ENCODE results near the gene MAST4.

The MAST4 gene

DNA sequence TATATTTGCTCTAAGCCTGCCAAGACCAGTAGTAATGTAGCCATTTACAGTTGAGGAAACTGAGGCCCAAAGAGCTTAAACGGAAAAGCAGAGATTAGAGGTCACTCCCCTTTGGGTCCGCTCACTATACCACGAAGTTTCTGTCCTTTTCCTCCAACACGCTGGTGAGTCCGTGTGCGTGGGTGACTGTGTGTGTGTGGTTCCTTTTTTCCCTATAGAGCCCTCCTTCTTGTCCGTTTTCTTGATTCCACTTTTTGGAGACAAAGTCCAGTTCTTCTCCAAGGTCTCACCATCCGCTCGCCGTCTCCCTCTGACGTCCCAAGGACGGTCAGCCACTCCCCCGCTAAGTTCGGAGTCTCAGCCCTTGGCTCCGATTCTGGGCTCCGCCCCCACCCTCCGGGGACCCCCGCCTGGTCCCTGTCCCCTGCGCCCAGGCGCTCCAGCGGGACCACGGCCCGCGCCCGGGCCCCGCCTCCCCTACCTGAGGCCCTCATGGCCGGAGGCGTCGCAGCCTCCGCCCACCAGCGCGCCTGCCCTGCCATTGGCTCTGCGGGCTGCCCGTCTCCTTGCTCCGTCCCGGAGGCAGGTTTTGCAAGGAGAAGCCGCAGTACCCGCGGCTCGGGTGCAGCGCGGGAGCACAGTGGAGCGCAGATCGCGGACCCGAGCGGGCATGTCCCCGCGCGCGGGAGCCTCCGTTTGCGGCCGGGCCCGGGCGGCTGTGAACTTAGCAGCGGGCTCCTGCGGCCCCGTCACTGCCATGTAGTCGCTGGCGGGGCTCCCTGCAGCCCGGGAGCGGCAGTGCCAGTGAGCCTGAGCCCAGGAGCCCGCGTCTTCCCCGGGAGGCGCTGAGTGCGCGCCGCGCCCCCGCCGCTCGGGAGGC lies at the start of gene MAST4:
Gene MAST4, plus strand, starts transcription at position 638 of the 880 bp plus-strand sequence. CDS start 263 bp downstream, outside the sequence.
- peak; percentile 69 for DNase-seq (ENCODE audit: low spot score)

DNA sequence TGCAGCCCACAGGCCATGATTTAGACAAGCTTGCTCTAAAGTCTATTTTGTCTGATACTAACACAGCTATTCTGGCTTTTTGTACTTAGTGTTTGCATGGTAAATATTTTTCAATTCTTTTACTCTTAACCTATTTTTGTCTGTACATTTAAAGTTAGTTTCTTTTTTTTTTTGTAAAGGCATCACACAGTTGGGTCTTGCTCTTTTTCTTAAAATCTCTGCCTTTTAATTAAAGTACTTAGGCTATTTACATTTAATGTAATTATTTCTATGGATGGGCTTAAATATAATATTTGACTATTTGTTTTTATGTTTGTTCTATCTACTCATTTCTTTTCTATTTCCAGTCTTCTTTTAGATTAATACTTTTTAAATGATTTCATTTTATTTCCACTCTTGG lies 49.7 kb upstream of the MAST4 start:
- DNase-seq (ENCODE audit: low spot score): no peak

DNA sequence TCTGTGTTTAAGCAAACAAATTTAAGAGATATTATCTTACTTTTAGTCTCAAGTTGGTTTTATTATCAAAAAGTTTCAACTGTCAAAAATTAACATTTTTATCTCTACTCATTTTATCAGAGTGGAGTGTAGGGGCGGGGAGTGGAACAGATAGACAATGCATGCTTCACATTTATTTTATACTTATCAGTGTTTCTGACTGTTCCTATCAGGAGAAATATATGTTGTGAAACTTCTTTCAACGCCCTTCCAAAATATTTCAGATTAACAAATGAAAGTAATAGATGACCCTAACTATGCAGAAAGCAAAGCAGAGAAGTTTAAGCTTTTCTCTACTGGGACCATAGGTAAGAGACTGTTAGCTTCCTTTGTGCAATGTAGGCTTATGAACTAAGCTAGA lies 44.9 kb upstream of the MAST4 start:
- no peak for DNase-seq (ENCODE audit: low spot score)

DNA sequence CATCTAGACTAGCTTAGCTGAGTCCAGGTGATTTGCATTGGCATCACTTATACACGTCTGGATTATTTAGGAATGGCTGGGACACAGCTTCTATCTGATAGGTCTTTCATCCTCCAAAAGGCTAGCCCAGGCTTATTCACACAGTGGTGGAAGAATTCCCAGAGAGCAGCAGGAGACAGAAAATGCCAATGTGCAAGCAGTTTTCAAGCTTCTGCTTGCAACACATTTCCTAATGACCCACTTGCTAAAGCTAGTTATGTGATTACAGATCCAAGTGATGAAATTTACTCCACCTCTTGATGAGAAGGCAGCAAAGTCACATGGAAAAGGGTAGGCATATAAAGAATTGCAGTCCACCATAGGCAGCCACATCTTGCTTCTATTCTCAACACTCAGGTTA lies 44.2 kb upstream of the MAST4 start:
- DNase-seq (ENCODE audit: low spot score): no peak

DNA sequence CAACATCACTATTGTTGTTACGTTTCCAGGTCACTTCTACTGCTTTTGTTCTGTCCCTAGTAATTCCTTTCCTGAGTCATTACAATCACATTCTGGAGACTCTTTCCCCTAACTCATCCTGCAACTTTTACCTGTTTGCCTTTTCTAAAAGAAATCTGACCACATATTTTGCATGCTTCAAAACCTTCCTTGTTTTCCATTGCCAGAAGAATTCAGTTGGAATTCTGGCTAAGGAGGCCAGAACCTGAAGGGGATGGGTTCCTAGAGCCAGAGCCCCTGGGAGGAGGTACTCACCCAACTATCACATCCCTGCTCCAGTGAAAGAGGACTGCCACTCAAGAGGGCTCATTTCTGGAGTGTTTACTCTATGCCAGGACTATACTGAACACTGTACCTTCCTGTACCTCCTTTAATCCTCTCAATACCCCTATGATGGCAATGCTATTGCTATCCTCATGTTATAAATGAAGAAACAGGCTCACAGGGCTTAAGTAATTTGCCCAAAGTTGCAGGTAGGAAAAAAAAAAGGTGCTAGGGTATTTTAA lies 42.8 kb upstream of the MAST4 start:
- DNase-seq (ENCODE audit: low spot score): no peak

DNA sequence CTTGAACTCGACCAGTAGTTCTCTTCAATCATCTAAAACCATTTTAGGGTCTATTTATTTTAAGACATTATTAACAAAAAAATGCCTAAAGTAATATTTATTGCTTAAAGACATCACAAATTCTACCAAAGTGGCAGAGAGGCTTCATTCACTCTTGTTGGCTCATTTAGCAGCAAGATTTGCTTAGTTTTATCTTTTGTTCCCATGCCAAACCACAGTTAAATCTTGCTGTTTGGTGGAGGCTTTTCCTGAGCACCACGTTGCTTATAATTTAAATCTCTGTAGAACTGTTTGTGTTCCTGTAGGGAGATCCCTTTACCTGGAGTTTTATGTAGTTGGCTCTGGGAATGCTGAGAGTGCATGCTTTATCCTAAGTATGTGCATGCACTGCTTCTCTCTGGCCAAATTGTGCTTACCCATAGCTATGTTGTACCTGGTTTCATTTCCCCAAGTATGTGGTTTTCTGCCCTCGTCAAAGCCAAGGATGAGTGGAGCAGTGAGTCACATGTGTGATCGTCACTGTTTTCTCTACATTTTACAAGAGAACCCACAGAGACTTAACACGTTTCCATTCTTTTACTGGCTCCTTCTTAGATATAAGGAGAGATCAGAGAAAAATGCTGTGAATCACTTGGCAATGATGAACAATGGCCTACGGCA lies 42.1 kb upstream of the MAST4 start:
- DNase-seq (ENCODE audit: low spot score): no peak

DNA sequence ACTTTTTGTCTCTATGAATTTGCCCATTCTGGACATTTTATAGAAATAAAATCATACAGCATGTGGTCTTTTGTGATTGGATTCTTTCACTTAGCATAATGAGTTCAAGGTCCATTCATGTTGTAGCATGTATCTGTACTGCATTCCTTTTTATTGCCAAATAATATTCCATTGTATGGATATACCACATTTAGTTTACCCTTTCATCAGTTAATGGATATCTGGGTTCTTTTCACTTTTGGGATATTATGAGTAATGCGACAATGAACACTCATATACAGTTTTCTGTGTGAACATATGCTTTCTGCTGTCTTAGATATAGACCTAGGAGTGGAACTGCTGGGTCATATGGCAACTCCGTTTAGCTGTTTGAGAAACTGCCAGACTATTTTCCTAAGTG lies 41.3 kb upstream of the MAST4 start:
- no peak for DNase-seq (ENCODE audit: low spot score)

DNA sequence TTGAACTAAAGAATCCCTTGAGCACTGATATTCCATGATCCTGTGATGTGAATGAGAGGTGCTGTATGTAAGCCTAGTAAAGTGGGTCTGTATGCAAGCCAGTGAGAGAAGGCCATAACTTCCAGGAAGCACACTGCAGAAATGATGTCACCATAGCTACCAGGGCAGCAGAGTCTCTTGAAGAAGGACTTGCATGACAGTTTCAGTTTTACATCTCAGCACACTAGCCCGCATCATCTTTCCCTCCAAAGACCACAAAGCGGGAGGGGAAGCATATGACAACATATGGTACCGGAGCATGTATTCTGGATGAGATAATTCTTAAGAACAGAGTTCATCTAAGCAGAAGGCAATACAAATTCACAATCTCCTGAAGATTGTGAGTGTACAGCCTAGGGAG lies 37.6 kb upstream of the MAST4 start:
- DNase-seq (ENCODE audit: low spot score): no peak

DNA sequence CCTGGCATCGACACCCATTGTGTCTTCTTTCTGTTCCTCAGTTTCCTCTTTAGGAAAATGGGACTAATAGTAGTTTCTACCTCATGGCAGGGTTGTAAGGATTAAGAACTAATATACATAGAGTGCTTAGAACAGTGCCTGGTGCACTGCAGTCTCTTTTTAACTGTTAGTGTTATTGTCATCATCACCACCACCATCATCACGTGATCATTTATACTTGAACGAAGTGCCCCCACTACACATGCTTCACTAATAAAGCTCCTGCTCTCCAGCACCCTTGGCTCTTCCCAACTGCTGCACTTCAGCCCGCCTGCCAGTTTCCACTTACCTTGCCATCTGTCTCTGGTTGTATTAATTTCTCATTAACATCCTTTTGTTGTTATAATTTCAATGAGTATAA lies 35.8 kb upstream of the MAST4 start:
- DNase-seq (ENCODE audit: low spot score): no peak

DNA sequence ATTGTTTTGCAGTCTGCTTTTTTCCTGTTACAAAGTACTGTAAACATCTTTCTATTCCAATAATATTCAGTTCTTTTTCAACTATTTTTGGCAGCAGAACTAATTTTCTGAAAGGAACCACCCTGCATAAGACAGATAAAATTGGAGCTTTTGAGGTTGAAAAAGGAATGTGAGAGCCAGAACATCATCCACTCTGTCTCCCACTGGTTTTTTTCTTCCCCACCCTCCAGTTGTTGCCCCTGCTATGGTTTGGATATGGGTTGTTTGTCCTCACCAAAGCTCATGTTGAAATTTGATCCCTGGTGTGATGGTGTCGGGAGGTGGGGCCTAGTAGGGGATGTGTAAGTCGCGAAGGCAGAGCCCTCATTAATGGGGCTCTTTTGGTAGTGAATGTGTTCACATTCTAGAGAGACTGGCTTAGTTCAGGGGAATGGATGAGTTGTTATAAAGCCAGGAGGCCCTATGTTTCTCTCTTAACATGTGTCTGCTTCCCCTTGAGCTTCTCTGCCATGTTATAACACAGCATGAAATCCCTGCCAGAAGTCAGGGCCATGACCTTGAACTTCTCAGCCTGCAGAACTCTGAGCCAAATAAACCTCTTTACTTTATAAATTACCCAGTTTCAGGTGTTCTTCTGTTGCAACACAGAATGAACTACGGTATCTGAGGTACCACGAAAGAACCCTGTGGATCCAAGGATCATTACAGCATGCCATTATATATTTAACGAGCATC lies 34.8 kb upstream of the MAST4 start:
- DNase-seq (ENCODE audit: low spot score): no peak

DNA sequence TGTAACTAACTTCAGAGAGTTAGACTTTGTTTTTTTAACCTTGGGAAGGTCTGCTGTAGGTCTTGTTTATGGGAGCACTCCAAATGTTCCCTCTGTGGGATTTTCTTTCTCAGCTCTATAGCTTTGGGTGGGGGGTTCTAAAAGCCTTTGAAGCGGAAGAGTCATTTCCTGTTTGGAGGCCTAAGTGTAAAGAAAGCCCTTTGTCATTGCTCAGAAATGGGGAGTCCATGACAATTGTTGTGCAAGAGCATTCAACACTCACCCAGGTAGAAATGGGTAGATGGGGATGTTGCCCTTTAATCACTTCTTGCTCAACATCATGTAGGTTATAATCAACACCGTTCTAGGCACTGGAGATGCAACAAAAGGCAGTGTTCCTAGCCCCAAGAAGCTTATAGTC lies 30.3 kb upstream of the MAST4 start:
- no peak for DNase-seq (ENCODE audit: low spot score)

DNA sequence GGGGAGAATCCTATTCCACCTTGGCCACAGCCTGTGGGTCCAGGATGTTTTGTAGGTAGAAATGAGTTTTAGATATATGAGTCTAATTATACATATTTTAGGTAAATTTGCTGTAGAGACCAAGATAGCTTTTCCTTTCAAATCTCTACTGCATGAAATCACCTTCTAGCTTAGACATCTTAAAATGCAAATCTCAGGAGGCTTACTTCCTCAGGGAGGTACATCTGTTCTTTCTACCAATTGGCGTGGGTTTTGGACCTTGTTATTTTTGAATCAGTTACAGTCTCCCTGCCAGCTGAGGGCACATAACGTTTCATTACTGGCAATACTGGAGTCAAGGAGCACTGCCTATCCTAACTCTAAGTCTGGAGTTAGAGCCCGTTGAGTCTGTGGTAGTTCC lies 28.7 kb upstream of the MAST4 start:
- DNase-seq (ENCODE audit: low spot score): no peak

DNA sequence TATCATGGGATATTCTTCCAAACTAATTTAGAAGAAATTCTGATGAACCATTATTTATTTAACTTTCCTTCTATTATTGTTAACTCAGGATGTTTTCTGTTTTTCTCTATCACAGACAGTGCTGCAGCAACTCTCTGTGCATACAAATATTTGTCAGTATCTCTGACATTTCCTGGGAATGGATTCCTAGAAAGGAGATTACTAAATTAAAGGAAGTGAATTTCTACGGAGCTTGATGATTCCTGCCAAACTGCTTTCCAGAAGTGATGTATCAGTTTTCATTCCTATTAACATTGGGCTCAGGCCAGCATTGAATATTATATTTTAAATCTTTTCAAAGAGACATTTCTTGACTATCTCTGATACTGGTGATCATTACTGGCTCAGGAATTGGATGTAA lies 26.0 kb upstream of the MAST4 start:
- no peak for DNase-seq (ENCODE audit: low spot score)

DNA sequence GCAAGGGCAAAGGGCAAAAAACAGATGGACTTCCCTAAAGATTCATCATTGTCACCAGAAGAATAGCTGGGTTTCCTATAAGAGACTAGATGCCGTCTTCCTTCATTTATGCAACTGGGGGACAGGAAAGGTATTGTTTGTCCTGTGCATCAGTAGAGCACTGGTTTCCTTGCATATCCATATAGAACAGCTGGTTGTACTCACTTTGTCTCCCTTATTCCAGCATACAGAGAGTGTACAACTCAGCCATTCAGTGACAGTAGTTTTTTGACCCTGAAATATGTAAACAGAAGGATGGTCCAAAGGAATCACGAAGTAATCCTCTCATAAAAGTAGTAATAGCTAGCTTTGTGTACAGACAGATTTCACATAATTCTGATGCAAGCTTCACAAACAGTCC lies 22.5 kb upstream of the MAST4 start:
- DNase-seq (ENCODE audit: low spot score): no peak

DNA sequence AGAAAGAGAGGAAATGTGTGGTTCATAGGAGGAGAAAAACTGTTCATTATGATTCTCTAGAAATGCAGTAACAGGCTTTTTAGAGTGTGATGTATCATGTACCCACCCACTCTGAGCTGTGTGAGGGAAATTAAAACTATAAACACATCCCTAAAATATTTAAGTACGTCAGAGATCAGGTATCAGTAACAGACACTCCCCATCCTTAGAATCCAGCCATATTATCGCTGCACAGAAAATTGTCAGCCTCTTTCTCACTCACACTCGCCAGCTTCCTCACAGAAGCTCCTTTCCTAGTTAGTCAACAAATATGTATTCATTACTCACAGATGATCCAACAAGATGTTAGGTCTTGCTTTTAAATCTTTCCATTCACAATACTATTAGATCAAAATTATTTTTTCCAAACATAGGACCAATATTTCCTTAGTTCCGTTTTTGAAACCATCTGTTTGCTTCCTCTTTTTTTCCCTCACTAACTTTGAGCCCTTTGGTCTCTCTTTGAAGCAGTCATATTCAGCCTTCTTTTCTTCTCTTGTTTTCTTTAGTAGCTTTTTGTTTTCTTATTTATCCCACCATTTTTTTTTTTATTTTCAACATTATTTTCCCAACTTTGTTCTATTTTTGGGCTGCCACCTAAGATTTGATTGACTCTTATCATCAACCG lies 13.6 kb upstream of the MAST4 start:
- no peak for DNase-seq (ENCODE audit: low spot score)

DNA sequence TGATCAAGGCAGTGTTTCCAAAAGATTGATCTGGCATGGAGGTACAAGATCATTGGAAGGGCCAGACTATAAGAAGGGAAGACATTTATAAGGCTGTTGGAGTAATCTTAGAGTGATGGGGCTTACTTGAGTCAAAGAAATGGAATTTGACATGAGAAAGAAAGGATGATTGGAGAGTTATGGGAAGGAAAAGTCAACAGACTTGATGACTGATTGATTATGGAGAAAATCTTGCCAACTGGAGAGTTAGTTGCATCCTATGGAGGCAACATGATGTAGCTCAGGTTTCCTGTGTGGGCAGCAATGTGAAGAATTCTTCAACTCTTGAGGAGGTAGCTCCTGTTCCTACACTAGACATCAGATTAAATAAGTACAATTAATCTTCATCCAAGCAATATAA lies 10.9 kb upstream of the MAST4 start:
- no peak for DNase-seq (ENCODE audit: low spot score)

DNA sequence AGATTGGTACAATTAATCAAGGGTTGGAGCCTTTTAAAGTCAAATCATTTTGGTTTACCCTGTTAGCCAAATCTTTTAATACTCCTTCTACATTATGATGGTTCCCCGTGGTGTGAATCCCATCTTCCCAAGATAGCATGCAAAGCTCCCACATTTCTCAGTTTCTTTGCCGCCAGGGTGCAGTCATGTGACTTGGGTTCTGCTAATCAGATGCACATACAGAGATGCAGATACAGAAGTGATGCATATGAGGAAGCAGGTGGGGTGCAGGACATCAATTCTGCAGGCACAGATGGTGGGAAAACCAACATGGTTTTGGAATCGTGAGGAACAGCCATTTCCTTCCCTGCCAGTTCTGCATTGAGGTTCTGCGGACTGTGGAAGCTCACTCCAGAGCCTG lies 8.4 kb upstream of the MAST4 start:
- no peak for DNase-seq (ENCODE audit: low spot score)

DNA sequence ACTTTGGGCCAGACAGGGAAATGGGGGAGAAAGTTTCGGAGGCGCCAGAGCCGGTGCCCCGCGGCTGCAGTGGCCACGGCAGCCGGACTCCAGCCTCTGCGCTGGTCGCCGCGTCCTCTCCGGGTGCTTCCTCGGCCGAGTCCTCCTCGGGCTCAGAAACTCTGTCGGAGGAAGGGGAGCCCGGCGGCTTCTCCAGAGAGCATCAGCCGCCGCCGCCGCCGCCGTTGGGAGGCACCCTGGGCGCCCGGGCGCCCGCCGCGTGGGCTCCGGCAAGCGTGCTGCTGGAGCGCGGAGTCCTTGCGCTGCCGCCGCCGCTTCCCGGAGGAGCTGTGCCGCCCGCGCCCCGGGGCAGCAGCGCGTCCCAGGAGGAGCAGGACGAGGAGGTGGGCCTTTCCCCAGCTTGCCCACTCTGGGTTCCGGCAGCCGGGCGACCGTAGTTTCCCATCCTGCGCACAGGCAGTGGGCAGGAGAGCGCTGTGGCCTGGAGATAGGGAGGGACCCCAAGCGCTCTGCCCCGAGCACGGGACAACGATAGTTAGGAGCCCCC lies 516 bp downstream of the MAST4 start:
- DNase-seq (ENCODE audit: low spot score): no peak

DNA sequence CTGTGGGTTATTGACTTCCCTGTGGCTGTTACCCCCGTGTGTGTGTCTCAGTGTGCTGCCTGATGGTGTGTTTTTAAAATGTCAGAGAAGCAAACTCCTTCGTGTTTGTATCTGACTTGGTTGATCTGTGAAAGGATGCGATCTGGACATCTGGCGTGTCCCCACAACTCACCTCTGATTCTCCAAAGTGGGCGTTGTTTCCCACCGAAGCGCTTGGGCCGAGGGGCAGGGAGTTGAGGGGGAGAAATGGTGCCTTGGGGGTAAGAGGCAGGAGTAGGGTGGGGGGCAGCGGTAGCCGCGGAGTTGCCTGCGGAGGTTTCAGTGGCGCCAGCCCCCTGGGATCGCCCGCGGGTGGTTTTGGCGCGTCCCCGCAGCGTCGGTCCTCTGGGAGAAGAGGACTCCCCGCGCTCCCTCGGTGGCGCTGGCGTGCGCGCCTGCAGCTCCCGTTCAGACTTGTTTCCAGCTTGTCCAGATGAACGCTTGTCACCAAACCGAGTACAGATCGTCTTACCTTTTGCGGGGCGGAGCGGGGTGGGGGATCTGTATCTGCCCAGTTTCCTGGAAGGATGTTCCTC lies 1.1 kb downstream of the MAST4 start:
- no peak for DNase-seq (ENCODE audit: low spot score)

DNA sequence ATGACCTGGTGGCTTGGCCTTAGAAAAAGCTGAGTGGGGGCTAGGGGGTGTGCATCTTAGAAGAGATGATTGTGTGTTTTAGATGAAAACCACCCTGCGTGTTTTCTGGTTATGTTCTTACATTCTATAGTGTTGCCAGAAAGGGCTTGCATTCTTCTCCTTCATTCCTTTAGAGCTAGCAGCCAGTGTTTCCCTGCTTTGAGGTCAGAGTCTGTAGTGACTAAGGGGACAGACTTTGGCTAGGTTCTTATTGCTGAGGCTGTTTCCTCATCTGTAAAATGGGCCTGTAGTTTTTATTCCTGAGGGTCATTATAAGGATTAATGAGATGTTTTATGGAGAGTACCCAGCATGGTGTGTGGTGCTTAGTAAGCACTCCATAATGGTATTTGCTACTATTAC lies 6.4 kb downstream of the MAST4 start:
- DNase-seq (ENCODE audit: low spot score): no peak

DNA sequence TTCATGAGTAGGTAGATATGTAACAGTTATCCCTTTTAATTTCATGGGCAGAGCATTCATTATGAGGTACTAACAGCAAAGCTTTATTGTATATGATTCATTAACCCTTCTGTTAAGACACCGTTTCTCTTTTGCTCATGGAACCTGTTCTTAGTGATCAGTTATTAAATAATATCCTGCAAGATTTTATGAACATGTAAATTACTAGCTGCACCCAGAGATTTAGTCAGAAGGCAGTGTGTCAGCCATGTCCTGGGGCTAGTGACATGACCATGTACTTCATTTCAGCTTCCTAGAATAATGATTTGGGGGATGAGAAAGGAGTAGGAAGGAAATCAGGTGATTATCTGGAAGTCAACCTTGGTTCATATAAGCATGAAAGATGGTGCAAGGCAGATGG lies 7.0 kb downstream of the MAST4 start:
- DNase-seq (ENCODE audit: low spot score): no peak

DNA sequence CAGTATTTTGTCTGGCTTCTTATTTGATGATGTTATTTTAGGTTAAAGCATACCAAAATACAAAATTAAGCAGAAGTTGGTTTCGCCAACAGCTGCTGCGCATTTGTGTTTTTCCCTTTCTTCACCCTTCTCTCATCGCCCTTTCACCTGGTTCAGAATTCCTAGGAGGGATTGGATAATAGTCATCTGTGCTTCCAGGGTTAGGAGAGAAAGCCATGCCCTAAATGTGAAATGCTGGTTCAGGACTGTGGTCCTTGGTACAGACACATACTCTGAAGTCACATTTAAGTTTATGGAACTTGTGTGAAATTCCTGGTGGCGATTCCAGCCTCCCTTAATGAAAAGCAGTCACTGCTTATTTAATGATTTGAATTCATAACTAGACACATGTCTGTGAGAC lies 7.7 kb downstream of the MAST4 start:
- DNase-seq (ENCODE audit: low spot score): no peak

Data from hematopoietic multipotent progenitor cell treated with erythropoietin and hydrocortisone succinate and interleukin-3 and kit ligand, for 15 days (in vitro differentiated cells).